ENCODE data around the gene SMPD2. TPM values are rescaled to one million over a fixed set of nuclear protein-coding genes. Genes with fewer than 3 reads are reported as not detected.

SMPD2 gene
- total RNA-seq, 4 donors from 2014 or later: 2.8 to 16.3 (median 8.5) TPM

DNA sequence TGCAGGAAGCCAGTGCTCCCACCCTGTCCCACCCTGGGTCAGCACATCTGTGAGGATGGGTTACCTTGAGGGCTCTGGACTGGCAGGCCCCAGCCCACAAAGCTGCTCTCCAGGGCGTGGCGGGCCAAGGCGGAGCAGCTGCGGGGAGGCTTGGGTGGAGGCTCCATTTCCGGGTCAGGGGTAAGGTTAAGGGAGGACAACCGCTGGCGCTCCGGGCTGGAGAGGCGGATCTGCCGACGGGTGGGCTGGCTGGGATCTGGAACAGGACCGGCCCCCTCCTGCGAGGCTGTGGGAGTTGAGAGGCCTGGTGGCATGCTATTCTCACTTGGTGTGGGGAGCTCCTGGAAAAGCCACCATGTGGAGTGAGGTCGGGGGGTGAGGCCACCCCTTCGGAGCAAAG, 5.5 kb downstream of the SMPD2 start:
- intact Hi-C loops (cut with DNase I; ENCODE audit: low total_unique reads): no loop called here
- H3K36me3 ChIP-seq: no peaks in the 10 kb centered on the region
- H3K27ac ChIP-seq: no peak overlapping the region
- H3K4me1 ChIP-seq: no peaks in the 10 kb centered on the region
- H3K27me3 ChIP-seq: no peaks in the 10 kb centered on the region
- H3K9me3 ChIP-seq: no peaks in the 10 kb centered on the region
- H3K4me3 ChIP-seq: no peak overlapping the region
- TF ChIP-seq, protein P1, sequence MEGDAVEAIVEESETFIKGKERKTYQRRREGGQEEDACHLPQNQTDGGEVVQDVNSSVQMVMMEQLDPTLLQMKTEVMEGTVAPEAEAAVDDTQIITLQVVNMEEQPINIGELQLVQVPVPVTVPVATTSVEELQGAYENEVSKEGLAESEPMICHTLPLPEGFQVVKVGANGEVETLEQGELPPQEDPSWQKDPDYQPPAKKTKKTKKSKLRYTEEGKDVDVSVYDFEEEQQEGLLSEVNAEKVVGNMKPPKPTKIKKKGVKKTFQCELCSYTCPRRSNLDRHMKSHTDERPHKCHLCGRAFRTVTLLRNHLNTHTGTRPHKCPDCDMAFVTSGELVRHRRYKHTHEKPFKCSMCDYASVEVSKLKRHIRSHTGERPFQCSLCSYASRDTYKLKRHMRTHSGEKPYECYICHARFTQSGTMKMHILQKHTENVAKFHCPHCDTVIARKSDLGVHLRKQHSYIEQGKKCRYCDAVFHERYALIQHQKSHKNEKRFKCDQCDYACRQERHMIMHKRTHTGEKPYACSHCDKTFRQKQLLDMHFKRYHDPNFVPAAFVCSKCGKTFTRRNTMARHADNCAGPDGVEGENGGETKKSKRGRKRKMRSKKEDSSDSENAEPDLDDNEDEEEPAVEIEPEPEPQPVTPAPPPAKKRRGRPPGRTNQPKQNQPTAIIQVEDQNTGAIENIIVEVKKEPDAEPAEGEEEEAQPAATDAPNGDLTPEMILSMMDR (IDR thresholded peaks at IDR 0.05): no peak
- TF ChIP-seq POLR2A (IDR thresholded peaks at IDR 0.05): no peak
- DNase-seq: no peak

DNA sequence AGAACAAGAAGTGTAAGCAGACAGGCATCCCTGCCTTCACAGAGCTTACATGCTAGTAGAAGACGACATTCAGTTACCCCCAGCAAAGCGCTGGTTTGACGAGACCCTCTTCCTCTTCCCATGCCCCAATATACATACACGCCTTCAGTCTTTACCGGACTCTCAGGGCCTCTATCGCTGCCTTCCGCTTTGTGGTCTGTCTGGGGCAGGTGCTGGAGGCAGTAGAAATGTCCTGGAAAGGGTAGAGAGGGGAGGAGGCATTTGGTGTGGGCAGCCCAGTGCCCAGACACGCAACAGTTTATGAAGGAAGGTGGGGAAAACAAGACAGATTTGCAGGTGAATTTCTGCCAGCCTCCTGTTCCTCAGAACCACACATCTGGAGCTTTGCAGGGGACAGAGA, 6.0 kb downstream of the SMPD2 start:
- no peaks in the 10 kb centered on the region for H3K4me1 ChIP-seq
- intact Hi-C loops (cut with DNase I; ENCODE audit: low total_unique reads): no loop called here
- no peaks in the 10 kb centered on the region for H3K27me3 ChIP-seq
- no peak overlapping the region for H3K27ac ChIP-seq
- no peaks in the 10 kb centered on the region for H3K9me3 ChIP-seq
- no peak for DNase-seq
- TF ChIP-seq POLR2A (IDR thresholded peaks at IDR 0.05): no peak
- TF ChIP-seq, protein P1 (IDR thresholded peaks at IDR 0.05): no peak
- H3K36me3 ChIP-seq: no peaks in the 10 kb centered on the region
- H3K4me3 ChIP-seq: no peak overlapping the region

DNA sequence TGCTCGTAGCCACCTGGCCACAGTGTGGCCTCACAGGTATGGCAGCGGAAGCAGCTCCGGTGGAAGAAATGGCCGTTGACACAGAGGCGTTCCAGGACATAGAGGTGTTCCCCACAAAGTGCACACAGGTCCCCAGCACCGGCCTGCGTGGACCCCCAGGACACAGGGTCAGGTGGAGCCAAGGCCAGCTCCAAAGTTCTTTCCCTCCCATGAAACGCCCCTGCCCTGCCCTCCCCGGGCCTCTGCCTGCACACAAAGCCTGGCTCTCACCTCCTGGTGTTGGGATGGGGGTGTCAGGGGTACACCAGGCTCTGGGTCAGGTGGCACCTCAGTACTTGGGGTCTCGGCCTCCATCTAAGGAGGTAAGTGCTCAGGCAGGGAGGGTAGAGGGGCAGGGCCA, 6.6 kb downstream of the SMPD2 start:
- H3K27ac ChIP-seq: no peak overlapping the region
- H3K4me1 ChIP-seq: no peaks in the 10 kb centered on the region
- H3K36me3 ChIP-seq: no peaks in the 10 kb centered on the region
- no peak for TF ChIP-seq POLR2A (IDR thresholded peaks at IDR 0.05)
- TF ChIP-seq, protein P1 (IDR thresholded peaks at IDR 0.05): no peak
- H3K4me3 ChIP-seq: no peak overlapping the region
- no peak for DNase-seq
- H3K9me3 ChIP-seq: no peaks in the 10 kb centered on the region
- intact Hi-C loops (cut with DNase I; ENCODE audit: low total_unique reads): no loop called here
- H3K27me3 ChIP-seq: no peaks in the 10 kb centered on the region

GRCh38 chr6:109447878-109448555, 7.5 kb downstream of the SMPD2 start:
- no peaks in the 10 kb centered on the region for H3K36me3 ChIP-seq
- no peak for DNase-seq
- H3K27ac ChIP-seq: no peak overlapping the region
- TF ChIP-seq, protein P1 (IDR thresholded peaks at IDR 0.05): no peak
- TF ChIP-seq POLR2A (IDR thresholded peaks at IDR 0.05): no peak
- no peaks in the 10 kb centered on the region for H3K27me3 ChIP-seq
- no peak overlapping the region for H3K4me3 ChIP-seq
- no peaks in the 10 kb centered on the region for H3K4me1 ChIP-seq
- H3K9me3 ChIP-seq: no peaks in the 10 kb centered on the region
- intact Hi-C loops (cut with DNase I; ENCODE audit: low total_unique reads): no loop called here

GRCh38 chr6:109448615-109449014, 8.1 kb downstream of the SMPD2 start:
- DNase-seq: no peak
- TF ChIP-seq POLR2A (IDR thresholded peaks at IDR 0.05): no peak
- TF ChIP-seq, protein P1 (IDR thresholded peaks at IDR 0.05): no peak
- Histone ChIP-seq H3K27me3 (no peaks in the 10 kb centered on the region), H3K4me1 (no peaks in the 10 kb centered on the region), H3K9me3 (no peaks in the 10 kb centered on the region), H3K27ac (no peak overlapping the region), H3K36me3 (no peaks in the 10 kb centered on the region), H3K4me3 (no peak overlapping the region)
- intact Hi-C loops (cut with DNase I; ENCODE audit: low total_unique reads): no loop called here

All from uterus (tissue), 4 donors.